Measurements from ENCODE around the gene MCTP1. TPM values are rescaled to one million over a fixed set of nuclear protein-coding genes. Genes with fewer than 3 reads are reported as not detected.

MCTP1 gene
- total RNA-seq, 1 donor from 2014 or later: 3.7 TPM

DNA sequence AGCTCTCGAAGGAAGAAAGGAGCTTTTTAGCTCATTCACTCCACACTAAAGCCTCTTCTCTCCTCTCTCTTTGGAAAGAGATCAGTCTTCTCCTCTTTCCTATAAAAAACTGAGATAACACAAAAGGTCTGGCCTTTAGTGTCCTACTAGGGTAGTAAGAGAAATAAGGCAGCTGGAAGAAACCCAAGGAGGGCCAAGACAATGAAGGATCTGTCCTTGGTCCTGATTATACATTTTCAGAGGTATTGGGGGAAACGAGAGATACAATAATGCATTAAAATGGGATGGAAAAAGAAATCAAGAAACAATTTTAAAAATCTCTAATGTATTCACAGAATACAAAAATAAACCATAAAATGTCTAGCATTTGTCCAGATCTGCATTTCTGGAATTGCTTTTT lies 482.4 kb downstream of the MCTP1 start:
- no peak overlapping the region for H2AFZ ChIP-seq (replicated peaks)
- H3K4me1 ChIP-seq: no peaks in the 10 kb centered on the region
- Mint-ChIP-seq H3K27me3 (ENCODE audit: insufficient read depth, low read depth) (no peaks in the 10 kb centered on the region), H3K4me1 (peaks cover 2% of the 10 kb centered on the region), H3K36me3 (no peaks in the 10 kb centered on the region), H3K9me3 (no peaks in the 10 kb centered on the region), H3K27ac (no peak overlapping the region), H3K4me3 (no peak overlapping the region)
- no peak overlapping the region for H3K9ac ChIP-seq
- H3F3A ChIP-seq (ENCODE audit: low read depth): no peaks in the 10 kb centered on the region
- no peak overlapping the region for H3K4me2 ChIP-seq
- H3K9me3 ChIP-seq (ENCODE audit: low read depth): no peaks in the 10 kb centered on the region
- TF ChIP-seq EZH2phosphoT487 (IDR thresholded peaks at IDR 0.05) (no peak), EZH2 (IDR thresholded peaks at IDR 0.05) (no peak)
- TF ChIP-seq, protein P1, sequence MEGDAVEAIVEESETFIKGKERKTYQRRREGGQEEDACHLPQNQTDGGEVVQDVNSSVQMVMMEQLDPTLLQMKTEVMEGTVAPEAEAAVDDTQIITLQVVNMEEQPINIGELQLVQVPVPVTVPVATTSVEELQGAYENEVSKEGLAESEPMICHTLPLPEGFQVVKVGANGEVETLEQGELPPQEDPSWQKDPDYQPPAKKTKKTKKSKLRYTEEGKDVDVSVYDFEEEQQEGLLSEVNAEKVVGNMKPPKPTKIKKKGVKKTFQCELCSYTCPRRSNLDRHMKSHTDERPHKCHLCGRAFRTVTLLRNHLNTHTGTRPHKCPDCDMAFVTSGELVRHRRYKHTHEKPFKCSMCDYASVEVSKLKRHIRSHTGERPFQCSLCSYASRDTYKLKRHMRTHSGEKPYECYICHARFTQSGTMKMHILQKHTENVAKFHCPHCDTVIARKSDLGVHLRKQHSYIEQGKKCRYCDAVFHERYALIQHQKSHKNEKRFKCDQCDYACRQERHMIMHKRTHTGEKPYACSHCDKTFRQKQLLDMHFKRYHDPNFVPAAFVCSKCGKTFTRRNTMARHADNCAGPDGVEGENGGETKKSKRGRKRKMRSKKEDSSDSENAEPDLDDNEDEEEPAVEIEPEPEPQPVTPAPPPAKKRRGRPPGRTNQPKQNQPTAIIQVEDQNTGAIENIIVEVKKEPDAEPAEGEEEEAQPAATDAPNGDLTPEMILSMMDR (IDR thresholded peaks at IDR 0.05): no peak
- no peaks in the 10 kb centered on the region for H3K36me3 ChIP-seq
- no peak overlapping the region for H3K27ac ChIP-seq
- peak; percentile 66 for DNase-seq (ENCODE audit: low spot score)
- no peaks in the 10 kb centered on the region for H3K27me3 ChIP-seq
- H3K4me3 ChIP-seq: no peak overlapping the region
- no peaks in the 10 kb centered on the region for H3K79me2 ChIP-seq (ENCODE audit: low read depth)
- no peaks in the 10 kb centered on the region for H4K20me1 ChIP-seq (ENCODE audit: low read depth)

- no peaks in the 10 kb centered on the region for H3K27me3 ChIP-seq
- peaks cover 10% of the 10 kb centered on the region for H3K4me1 Mint-ChIP-seq
Measured at GRCh38 chr5:94796586-94796985, 488.3 kb downstream of the MCTP1 start.

DNA sequence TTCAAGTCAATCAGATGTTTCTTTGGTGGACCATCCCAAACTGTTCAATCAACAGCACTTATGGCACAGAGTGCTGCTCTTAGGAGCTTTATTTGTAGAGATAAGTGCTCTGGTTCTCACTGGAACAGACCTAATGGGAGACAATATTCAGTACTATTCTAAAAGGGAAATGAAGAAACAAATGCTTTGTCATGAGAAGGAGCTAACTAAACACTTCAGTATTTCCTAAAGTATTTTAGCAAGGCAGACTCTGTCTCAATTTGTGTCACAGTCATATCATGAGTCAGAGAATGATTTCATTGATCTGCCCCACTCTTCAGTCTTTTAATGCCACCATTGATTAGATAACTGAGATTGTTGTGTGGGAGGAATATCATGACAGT lies 491.1 kb downstream of the MCTP1 start:
- Histone ChIP-seq H3K9ac (no peak overlapping the region), H3K4me1 (peaks cover 12% of the 10 kb centered on the region), H2AFZ (replicated peaks) (no peak overlapping the region), H3K36me3 (no peaks in the 10 kb centered on the region), H3K27ac (no peak overlapping the region), H3K4me2 (no peak overlapping the region), H4K20me1 (ENCODE audit: low read depth) (no peaks in the 10 kb centered on the region), H3F3A (ENCODE audit: low read depth) (no peaks in the 10 kb centered on the region), H3K4me3 (no peak overlapping the region), H3K79me2 (ENCODE audit: low read depth) (no peaks in the 10 kb centered on the region), H3K9me3 (ENCODE audit: low read depth) (no peaks in the 10 kb centered on the region), H3K27me3 (no peaks in the 10 kb centered on the region)
- peaks cover 2% of the 10 kb centered on the region for H3K36me3 Mint-ChIP-seq
- H3K27me3 Mint-ChIP-seq (ENCODE audit: insufficient read depth, low read depth): no peaks in the 10 kb centered on the region
- H3K4me1 Mint-ChIP-seq: peaks cover 8% of the 10 kb centered on the region
- H3K27ac Mint-ChIP-seq: no peak overlapping the region
- DNase-seq (ENCODE audit: low spot score): no peak
- no peak overlapping the region for H3K4me3 Mint-ChIP-seq
- TF ChIP-seq EZH2phosphoT487 (IDR thresholded peaks at IDR 0.05): no peak
- TF ChIP-seq EZH2 (IDR thresholded peaks at IDR 0.05): no peak
- TF ChIP-seq, protein P1 (IDR thresholded peaks at IDR 0.05): no peak
- H3K9me3 Mint-ChIP-seq: no peaks in the 10 kb centered on the region

More at GRCh38 chr5:94796586-94796985, 488.3 kb downstream of the MCTP1 start:
- Histone ChIP-seq H3K4me3 (no peak overlapping the region), H3K4me1 (peaks cover 12% of the 10 kb centered on the region), H3K36me3 (no peaks in the 10 kb centered on the region), H3K27ac (no peak overlapping the region), H4K20me1 (ENCODE audit: low read depth) (no peaks in the 10 kb centered on the region), H3K4me2 (no peak overlapping the region), H2AFZ (replicated peaks) (no peak overlapping the region), H3K9me3 (ENCODE audit: low read depth) (no peaks in the 10 kb centered on the region), H3K9ac (no peak overlapping the region), H3F3A (ENCODE audit: low read depth) (no peaks in the 10 kb centered on the region), H3K79me2 (ENCODE audit: low read depth) (no peaks in the 10 kb centered on the region)
- TF ChIP-seq EZH2 (IDR thresholded peaks at IDR 0.05) (no peak), EZH2phosphoT487 (IDR thresholded peaks at IDR 0.05) (no peak)
- TF ChIP-seq, protein P1 (IDR thresholded peaks at IDR 0.05): no peak
- no peaks in the 10 kb centered on the region for H3K27me3 Mint-ChIP-seq (ENCODE audit: insufficient read depth, low read depth)
- no peak overlapping the region for H3K27ac Mint-ChIP-seq
- H3K36me3 Mint-ChIP-seq: no peaks in the 10 kb centered on the region
- DNase-seq (ENCODE audit: low spot score): peak; percentile 18
- no peak overlapping the region for H3K4me3 Mint-ChIP-seq
- H3K9me3 Mint-ChIP-seq: no peaks in the 10 kb centered on the region

Measured in neural progenitor cell (in vitro differentiated cells).